Hematopoietic multipotent progenitor cell treated with erythropoietin and hydrocortisone succinate and interleukin-3 and kit ligand, for 4 days (in vitro differentiated cells): ENCODE results near the gene CPSF7.
"Not testable (repeated sequence)": the region's sequence is repeated elsewhere in the genome, so short reads cannot be mapped to it uniquely, and the experiment has no call there.

Experiments used
- DNase-seq: peaks from one replicate; pipeline ENCODE4 v3.0.0-alpha.2; 2015

CPSF7 gene

DNA sequence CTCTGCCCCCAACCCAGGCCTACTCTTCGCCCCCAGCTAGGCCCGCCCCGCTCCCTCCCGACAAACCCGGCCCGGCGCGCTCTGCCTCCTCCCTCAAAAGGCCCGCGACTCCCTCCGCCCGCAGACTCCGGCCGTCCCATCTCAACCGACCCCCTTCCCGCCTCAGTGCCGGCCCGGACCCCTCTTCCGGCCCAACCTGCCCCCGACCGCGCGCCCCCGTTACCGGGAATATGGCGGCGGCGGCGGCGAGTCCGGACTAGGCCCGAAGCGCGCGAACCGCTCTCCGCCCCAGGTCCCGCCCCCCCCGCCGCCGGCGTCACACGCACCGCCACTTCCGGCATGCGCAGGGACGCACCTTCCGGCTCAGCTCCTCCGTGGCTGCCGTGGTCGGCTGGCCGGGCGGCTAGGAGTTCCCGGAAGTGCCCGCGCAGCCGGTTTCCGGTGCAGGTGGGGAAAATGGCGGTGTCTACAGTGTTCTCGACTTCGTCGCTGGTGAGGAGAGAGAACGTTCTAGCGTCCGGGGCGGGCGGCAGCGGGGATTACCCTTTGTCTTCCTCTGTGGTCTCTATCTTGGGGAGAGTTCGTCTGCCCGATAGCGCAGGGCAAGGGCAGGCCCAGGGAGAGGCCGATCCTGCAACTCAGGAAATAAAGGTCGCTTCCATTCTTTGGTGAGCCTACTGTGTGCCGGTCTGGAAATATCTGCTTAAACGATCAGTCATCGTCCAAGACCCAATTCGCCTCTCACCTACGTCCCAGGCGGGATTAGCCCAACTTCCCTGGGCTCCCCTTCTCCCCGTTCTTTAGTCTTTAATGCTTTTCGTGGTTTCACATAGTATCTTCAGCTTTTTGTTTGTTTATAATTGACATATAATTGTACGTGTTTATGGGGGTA is at the start of gene CPSF7, which contains the start of gene SDHAF2:
Gene CPSF7, minus strand, starts transcription at position 285 of the 892 bp plus-strand sequence. CDS start 740 bp downstream, outside the sequence.
Gene SDHAF2, plus strand, starts transcription at position 434 of the 892 bp plus-strand sequence. Its CDS starts 23 bp downstream, at position 457.
- DNase-seq = peak; percentile 99

DNA sequence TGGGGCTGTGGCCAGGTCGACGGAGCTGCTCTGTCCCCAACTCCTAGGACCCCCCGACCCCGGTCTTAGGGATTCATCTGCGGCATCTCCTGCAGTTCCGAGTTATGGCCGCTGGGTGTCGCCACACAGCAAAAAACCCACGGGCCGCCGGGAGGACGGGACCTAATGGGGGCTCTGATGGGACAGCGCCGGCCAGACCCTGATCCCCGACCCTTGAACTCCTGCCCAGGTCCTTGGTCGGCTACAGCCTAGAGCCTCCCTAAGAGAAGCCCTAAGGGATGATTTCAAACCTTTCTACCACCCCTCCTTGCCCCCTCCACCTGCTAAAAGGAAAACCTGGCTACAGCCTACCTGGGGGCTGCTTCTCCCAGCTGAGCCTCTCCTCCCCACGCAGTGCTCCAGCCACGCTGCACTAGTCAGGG is 48.0 kb upstream of the CPSF7 start:
- DNase-seq = peak; percentile 63

DNA sequence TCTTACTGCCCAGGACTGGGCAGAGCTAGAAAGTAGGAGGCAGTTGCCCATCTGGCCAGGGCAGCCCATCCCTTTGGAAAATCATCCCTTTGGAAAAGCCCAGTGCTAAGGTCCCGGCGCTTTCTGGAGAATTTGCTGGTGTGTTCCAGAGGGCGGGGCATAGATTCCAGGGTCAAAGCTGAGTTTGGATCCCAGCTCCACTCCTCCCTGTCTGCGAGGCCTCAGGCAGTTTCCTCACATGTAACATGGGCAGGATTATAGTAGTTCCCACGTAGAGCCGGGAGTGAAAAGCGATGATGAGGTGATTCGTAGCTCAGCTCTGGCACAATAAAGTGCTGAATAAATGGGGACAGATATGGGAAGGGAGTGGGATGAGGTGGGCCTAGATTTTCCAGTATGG is 47.4 kb upstream of the CPSF7 start:
- DNase-seq = no peak

GRCh38 chr11:61476371-61476770 is 46.6 kb upstream of the CPSF7 start:
- no peak for DNase-seq

- no peak for DNase-seq
These were observed 45.7 kb upstream of the CPSF7 start for GRCh38 chr11:61475433-61475832.

DNA sequence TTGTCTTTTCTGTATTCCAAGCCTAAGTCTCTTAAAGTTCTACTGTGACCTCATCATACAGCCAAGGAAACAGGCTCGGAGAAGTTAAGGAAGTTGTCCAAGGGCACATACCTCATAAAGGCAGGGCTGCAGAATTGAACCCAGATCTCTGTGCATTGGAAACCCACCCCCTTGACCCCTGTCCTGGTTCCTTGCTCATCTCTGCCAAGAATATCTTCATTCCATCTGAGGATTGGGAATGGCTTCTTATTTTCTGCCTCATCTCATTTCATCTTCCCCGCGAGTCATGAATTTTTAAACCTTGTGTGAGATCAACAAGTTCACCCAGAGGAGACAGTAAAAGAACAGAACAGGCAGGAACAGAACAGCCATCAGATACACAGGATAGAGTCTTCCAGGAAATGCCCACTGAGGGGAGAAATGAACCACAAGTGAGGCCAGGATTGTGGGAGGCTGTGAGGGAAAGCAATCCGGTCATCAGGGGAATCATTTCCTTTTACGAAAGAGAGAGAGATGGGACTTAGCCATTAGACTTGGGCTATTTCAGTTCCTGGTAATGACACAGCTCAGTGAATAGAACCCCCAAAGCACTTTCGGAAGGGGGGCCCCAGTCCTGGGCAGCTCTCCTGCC is 44.4 kb upstream of the CPSF7 start:
- DNase-seq = no peak

DNA sequence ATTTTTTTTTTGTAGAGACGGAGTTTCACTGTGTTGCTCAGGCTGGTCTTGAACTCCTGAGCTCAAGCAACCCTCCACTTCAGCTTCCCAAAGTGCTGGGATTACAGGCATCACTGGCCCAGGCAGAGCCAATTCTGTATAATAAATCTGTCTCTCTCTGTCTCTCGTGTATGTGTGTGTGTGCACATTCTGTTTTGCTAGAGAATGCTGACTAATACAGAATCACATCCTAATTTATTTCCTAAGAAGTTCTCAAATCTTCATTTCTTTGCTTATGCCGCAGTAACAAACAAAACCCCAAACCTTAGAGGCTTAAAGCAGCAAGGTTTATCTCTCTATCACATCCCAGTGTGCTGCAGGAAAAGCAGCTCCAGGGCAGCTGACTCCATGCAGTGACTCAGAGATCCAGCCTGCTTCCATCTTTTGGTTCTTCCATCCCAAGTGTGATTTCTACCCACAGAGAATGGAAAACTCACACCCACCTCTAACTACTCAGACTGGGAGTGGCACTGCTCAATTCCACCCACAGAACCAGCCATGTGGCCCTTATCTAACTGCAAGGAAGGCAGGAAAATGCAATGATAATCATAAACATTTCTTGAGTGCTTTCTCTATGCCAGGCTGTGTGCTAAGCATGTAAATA is 43.7 kb upstream of the CPSF7 start:
- peak; percentile 55 for DNase-seq

DNA sequence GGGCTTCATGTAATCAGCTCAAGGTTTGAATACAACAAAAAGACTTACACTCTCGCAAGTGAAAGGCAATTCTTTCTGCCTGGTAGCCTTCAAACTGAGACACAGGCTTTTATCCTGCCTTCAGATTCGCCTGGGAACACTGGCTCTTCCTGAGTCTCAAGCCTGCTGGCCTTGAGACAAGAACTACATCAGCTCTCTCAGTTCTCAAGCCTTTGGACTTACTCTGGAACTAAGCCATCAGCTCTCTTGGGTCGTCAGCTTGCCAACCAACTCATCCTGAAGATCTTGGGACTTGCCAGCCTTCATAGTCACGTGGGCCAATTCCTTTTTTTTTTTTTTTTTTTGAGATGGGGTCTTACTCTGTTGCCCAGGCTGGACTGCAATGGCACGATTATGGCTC is 43.1 kb upstream of the CPSF7 start:
- DNase-seq = no peak

DNA sequence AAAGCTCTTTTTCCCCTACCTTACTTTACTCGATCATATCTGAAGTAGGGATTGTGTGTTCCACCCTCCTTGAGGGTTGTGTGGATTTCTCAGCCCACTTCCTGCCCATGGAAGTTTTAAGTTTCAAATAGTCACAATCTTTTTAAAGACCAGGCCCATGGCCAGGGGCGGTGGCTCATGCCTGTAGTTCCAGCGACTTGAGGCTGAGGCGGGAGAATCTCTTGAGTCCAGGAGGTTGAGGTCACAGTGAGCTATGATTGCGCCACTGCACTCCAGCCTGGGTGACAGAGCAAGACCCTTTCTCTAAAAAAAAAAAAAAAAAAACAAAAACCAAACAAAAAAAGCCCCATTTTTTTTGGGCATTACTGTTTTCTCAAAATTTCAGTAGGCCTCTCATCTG is 42.5 kb upstream of the CPSF7 start:
- peak; percentile 40 for DNase-seq

DNA sequence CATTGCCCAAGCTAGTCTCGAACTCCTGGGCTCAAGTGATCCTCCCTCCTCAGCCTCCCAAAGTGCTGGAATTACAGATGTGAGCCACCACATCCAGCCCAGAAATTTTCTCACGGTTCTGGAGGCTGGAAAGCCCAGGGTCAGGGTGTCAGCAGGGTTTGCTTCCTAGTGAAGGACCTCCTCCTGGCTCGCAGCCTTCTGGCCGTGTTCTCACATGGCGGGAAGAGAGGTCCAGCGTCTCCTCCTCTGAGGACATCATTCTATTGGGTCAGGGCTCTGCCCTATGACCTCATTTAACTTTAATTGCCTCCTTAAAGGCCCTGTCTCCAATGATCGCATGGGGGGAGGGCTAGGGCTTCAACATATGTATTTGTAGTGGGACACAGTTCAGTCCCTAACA is 38.2 kb upstream of the CPSF7 start:
- no peak for DNase-seq

DNA sequence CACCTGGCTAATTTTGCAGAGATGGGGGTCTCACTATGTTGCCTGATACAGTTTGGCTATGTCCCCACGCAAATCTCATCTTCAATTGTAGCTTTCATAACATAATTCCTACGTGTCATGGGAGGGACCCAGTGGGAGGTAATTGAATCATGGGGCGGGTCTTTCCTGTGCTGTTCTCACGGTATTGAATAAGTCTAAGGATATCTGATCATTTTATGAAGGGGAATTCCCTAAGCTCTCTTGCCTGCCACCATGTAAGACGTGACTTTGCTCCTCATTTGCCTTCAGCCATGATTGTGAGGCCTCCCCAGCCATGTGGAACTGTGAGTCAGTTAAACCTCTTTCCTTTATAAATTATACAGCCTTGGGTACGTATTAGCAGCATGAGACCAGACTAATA is 37.8 kb upstream of the CPSF7 start:
- not testable (repeated sequence) for DNase-seq

DNA sequence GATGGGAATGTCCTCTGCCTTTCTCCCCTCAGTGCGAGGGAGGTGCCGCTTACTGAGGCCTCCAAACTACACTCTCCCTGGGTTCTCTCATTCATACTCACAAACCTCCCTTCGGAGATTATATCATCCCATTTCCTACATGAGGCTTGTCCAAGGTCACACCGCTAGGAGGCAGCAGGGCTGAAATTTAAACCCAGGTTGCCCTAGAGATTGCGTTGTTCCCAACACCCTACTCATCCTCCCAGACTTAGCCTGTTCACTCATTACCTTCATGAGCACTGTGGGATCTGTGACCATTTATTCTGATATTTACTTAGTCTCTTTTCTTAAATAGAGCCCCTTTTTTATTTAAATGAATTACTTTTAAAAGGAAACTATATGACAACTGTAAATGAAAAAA is 31.2 kb upstream of the CPSF7 start:
- DNase-seq = no peak

- no peak for DNase-seq
These were observed 30.7 kb upstream of the CPSF7 start for GRCh38 chr11:61460474-61460881.

DNA sequence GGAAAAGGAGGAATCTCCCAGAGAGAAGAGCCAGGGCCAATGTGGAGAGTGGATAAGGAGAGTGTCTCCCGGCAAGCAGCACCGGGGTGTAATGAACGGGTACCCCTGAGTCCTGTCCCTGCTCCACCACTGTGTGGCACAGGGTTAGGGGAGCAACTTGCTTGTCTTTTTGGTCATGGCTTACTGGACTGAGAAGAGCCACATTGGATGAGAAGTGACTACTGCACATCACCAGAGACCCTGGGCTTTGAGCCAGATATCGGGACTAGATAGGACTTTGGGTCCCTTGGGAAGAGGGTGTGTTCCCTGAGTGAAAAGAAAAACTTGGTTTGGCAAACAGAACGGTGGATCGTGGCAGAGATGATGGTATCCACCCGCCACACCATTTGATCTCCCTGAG is 24.7 kb upstream of the CPSF7 start:
- no peak for DNase-seq

DNA sequence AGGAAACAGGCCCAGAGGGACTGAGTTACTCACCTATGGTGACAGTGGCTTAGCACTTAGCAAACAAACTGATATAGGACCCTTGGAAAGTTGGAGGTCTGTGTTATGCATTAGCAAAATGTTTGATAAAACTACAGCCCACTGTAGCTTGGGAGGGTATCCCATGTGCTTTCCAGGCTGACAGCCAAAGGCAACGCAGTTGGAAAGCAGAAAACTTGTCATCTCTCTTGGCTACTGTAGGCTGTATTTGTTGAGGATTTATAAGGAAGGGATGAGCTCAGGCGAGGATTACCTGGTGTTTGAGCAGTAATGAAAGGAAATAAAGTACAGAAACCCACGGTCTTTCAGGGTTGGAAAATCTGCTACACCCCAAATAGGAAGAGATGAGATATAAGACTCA is 23.9 kb upstream of the CPSF7 start:
- no peak for DNase-seq

- DNase-seq = no peak
These were observed 23.1 kb upstream of the CPSF7 start for GRCh38 chr11:61452825-61453224.

DNA sequence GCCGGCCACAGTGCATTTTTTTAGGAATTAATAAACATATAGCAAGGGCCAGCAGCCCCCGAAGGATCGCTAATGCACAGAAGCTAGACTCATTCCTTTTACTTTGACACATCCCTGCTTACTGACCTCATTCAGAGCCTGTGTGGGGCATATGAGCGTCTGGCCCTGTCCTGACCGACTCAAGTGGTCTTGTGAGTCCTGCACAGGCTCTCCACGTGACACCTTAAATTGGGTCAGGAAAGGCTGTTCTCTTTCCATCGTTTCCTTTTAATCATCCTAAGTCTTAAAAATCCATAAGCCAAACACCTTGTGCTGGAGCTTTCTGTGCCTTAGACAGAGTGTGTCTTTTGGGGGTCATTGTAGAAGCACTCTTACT is 18.8 kb upstream of the CPSF7 start:
- no peak for DNase-seq

- DNase-seq = no peak
These were observed 18.1 kb upstream of the CPSF7 start for GRCh38 chr11:61447601-61448551.

DNA sequence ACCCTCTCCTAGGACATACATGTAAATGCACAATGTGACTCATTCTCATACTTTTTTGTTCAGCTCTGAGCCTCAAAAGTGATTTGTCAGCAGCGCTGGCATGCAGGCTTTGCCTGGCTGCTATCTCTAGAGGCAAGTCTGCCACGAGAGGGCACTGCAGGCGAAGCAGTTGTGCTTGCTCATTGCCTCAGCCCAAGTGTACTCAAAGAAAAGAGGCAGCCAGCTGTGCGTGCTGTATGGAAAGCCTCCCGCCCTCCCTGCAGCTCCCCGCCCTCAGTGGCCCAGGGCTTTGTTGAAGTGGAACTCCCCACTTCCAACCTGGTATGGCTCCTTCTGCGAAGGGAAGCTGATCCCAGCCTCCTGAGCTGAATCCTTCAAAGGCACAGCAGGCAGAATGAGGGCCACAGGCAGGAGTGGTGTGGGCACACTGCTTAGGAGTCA is 16.5 kb upstream of the CPSF7 start:
- peak; percentile 95 for DNase-seq

GRCh38 chr11:61445516-61445915 is 15.7 kb upstream of the CPSF7 start:
- DNase-seq = no peak

GRCh38 chr11:61442616-61443015 is 12.8 kb upstream of the CPSF7 start:
- no peak for DNase-seq

DNA sequence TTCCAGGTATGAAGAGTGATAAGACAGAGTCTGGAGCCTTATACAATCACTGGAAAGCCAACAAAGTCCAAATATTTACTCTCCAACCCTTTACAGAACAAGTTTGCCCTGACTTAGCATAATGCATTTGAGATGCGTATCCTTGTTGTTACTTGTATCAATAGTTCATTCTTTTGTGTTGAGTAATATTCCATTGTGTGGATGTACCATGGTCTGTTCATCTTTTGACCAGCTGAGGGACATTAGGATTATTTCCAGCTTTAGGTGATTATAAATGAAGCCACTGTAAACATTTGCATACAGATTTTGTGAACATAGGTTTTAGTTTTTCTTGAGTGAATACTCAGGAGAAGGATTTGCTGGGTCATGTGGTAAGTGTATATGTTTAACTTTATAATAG is 9.8 kb upstream of the CPSF7 start:
- no peak for DNase-seq

- DNase-seq = no peak
These were observed 7.7 kb upstream of the CPSF7 start for GRCh38 chr11:61437496-61437895.
